Neutrophil (primary cell): Measurements from ENCODE around the gene CALHM1.

Experiments used
- H3K27ac ChIP-seq: fragments of 200-600 bp; sonication (generic); 2 replicates; pipeline ENCODE4 v1.5.1; 2016; ENCODE audit warnings: mild to moderate bottlenecking, moderate library complexity
- H3K27me3 ChIP-seq: fragments of 200-600 bp; sonication (generic); 2 replicates; pipeline ENCODE4 v1.6.0; 2016; ENCODE audit warnings: mild to moderate bottlenecking
- H3K36me3 ChIP-seq: fragments of 200-600 bp; sonication (generic); 2 replicates; pipeline ENCODE4 v1.5.1; 2017
- H3K4me1 ChIP-seq, 2 experiments: fragments of 200-600 bp in 1 of 2; sonication (generic) in 1 of 2; 1 replicate in 1 of 2; 2 replicates in 1 of 2; pipeline versions ENCODE4 v1.5.1 to v1.6.1; 2013 to 2016; ENCODE audit warnings: low read depth in 1 of 2, low read length in 1 of 2, mild to moderate bottlenecking in 1 of 2, moderate library complexity in 1 of 2; ENCODE audit not compliant: control insufficient read depth in 1 of 2, insufficient read depth in 1 of 2
- H3K4me3 ChIP-seq, 2 experiments: fragments of 200-600 bp in 1 of 2; sonication (generic) in 1 of 2; 1 replicate in 1 of 2; 2 replicates in 1 of 2; pipeline ENCODE4 v1.5.1; 2013 to 2016; ENCODE audit warnings: low read depth in 1 of 2, low read length in 1 of 2, mild to moderate bottlenecking in 1 of 2, moderate library complexity in 1 of 2
- H3K9me3 ChIP-seq: fragments of 200-600 bp; sonication (generic); 2 replicates; pipeline ENCODE4 v1.5.1; 2016
- CTCF ChIP-seq: fragments of 200-600 bp; sonication (generic); IDR thresholded peaks from 2 replicates; pipeline ENCODE4 v1.5.1; 2016; ENCODE audit warnings: antibody characterized with exemption

Gene CALHM1

GRCh38 chr10:103497161-103497915 is 38.6 kb upstream of the CALHM1 start:
- peaks cover 0 to 13% of the 10 kb centered on the region in 2 experiments for H3K4me1 ChIP-seq

GRCh38 chr10:103495321-103495720 is 36.6 kb upstream of the CALHM1 start:
- no peaks in the 10 kb centered on the region for H3K36me3 ChIP-seq
- H3K4me3 ChIP-seq, result no peak overlapping the region
- H3K27ac ChIP-seq, result no peak overlapping the region
- peaks cover 96% of the 10 kb centered on the region for H3K27me3 ChIP-seq
- H3K4me1 ChIP-seq, result peaks cover 0 to 13% of the 10 kb centered on the region in 2 experiments
- no peak for TF ChIP-seq CTCF
- H3K9me3 ChIP-seq, result no peaks in the 10 kb centered on the region

More at GRCh38 chr10:103497161-103497915, 38.6 kb upstream of the CALHM1 start:
- TF ChIP-seq CTCF, result no peak
- Histone ChIP-seq H3K9me3 (no peaks in the 10 kb centered on the region), H3K27ac (no peak overlapping the region), H3K36me3 (no peaks in the 10 kb centered on the region), H3K4me3 (no peak overlapping the region), H3K27me3 (peaks cover 92% of the 10 kb centered on the region)

- H3K4me3 ChIP-seq, result no peak overlapping the region
- no peak overlapping the region for H3K27ac ChIP-seq
- peaks cover 94% of the 10 kb centered on the region for H3K27me3 ChIP-seq
- peaks cover 0 to 13% of the 10 kb centered on the region in 2 experiments for H3K4me1 ChIP-seq
- H3K36me3 ChIP-seq, result no peaks in the 10 kb centered on the region
- no peaks in the 10 kb centered on the region for H3K9me3 ChIP-seq
- no peak for TF ChIP-seq CTCF
These were observed 35.5 kb upstream of the CALHM1 start for GRCh38 chr10:103493916-103494877.

- no peaks in the 10 kb centered on the region for H3K9me3 ChIP-seq
- H3K4me1 ChIP-seq, result peaks cover 0 to 13% of the 10 kb centered on the region in 2 experiments
- no peak within 1 kb of the TSS for H3K4me3 ChIP-seq
- no peaks in the 10 kb centered on the region for H3K36me3 ChIP-seq
- peaks cover 92% of the 10 kb centered on the region for H3K27me3 ChIP-seq
- TF ChIP-seq CTCF, result no peak
- no peak within 1 kb of the TSS for H3K27ac ChIP-seq
These were observed 34.7 kb upstream of the CALHM1 start, which contains the start of gene NEURL1 for GRCh38 chr10:103493362-103493915. NEURL1 (plus strand) TSS chr10:103493705; CDS start chr10:103494388, 683 bp downstream.

- Histone ChIP-seq H3K27ac (no peak overlapping the region), H3K36me3 (no peaks in the 10 kb centered on the region), H3K9me3 (no peaks in the 10 kb centered on the region), H3K4me1 (peaks cover 0 to 13% of the 10 kb centered on the region in 2 experiments), H3K27me3 (peaks cover 88% of the 10 kb centered on the region), H3K4me3 (no peak overlapping the region)
- no peak for TF ChIP-seq CTCF
These were observed 34.1 kb upstream of the CALHM1 start for GRCh38 chr10:103492655-103493261.
